HG03565 (cell line): Measurements from ENCODE around the gene SMIM15.

Source experiments
- ATAC-seq: cut with Tn5 transposase; IDR thresholded peaks from one replicate; pipeline ENCODE4 v1.9.1; 2021; ENCODE audit warnings: mild to moderate bottlenecking, moderate library complexity; ENCODE audit not compliant: unreplicated experiment

SMIM15 gene

GRCh38 chr5:61160497-61160896, 1.8 kb downstream of the SMIM15 start:
- ATAC-seq = no peak

- ATAC-seq = no peak
Measured at GRCh38 chr5:61159836-61160235, 2.4 kb downstream of the SMIM15 start.

- ATAC-seq = no peak
Measured at GRCh38 chr5:61159070-61159469, 3.2 kb downstream of the SMIM15 start.

- ATAC-seq = no peak
Measured at GRCh38 chr5:61151893-61152292, 10.4 kb downstream of the SMIM15 start.

- ATAC-seq = no peak
Measured at GRCh38 chr5:61148515-61148914, 13.8 kb downstream of the SMIM15 start.

DNA sequence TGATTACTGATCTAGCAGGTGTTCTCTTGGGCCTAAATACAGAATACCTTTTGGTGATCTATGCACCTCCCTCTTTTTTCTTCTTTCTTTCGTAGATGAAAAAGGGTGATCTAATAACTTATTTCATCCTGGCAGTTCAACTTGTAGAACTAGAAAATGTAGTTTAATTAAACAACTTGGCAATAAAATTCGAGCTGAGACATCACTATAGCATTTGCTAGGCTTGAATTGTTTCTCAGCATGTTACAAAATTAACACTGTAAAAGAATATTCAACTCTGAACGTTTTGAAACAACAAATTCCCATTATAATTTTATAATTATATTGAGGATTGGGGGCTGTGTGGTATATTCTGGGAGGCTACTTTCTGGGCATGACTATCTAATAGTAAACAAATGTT, 19.5 kb downstream of the SMIM15 start:
- ATAC-seq = no peak

- no peak for ATAC-seq
Measured at GRCh38 chr5:61142391-61142790, 19.9 kb downstream of the SMIM15 start.

DNA sequence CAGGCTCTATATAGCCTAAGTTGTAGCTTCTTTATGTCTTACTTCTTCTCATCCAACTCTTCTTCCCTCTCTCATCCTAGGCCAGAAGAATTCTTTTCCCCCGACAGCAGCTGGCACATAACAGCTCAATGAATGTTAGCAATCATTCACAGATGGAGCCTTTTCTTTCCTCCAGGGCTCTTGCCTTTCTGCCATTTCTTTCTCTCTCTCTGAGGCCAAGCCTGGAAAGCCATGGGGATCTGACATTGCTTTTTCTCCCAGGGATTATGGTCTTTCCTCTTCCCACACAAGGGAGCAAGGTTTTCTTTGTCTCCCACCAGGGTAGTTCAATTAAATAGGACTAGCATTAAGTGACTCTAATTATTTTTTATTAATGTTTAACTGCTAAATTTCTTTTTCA, 20.5 kb downstream of the SMIM15 start:
- no peak for ATAC-seq

GRCh38 chr5:61139931-61140330, 22.3 kb downstream of the SMIM15 start:
- no peak for ATAC-seq

DNA sequence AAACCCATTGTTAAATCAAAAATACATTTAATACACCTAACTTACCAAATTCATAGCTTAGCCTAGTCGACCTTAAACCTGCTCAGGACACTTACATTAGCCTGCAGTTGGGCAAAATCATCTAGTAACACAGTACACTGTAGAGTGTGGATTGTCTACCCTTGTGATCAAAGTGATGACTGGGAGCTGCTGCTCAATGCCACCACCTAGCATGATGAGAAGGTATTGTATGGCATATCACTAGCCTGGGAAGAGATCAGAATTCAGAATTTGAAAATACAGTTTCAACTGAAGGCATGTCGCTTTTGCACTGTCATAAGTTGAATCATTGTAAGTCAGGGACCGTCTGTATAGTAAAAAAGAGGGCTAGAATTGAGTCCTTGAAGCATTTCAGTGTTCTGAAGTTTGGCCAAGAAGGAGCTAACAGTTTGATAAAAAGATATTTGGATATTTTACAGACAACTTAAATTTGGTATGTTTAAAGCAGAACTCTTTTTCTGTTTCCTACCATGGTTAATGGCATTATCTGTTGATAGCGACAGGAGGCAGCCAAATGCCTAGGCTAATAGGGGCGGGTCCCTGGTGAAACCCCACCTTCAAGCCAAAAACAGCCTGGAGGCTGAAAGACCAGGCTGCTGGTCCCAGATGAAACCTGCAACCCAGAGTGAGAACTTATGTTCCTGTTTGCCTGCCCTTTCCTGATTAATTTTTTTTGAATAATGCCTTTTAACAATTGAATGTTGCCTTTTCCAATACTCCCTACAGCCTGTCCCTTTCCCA, 23.0 kb downstream of the SMIM15 start:
- ATAC-seq = no peak

DNA sequence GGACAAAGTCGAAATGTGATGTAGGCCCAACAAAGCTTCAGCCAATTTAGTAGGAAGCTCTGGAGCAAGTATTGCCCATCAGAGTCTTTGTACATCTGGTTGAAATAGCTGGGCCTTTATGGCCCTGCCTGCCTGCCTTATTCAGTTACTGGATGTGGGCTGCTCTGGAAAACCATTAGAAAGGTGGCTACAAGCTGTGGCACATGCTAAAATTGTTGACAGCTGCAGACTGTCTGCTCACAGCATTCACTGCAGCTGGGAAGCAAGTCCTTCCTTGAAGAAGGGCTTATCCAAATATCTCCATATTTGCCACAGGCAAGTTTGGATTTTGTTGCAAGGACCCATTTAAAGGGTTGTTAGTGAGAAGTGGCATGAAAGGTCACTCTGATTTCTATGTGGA, 24.4 kb downstream of the SMIM15 start:
- no peak for ATAC-seq

GRCh38 chr5:61132559-61132958, 29.7 kb downstream of the SMIM15 start:
- no peak for ATAC-seq

GRCh38 chr5:61130289-61130688, 32.0 kb downstream of the SMIM15 start:
- ATAC-seq = no peak

DNA sequence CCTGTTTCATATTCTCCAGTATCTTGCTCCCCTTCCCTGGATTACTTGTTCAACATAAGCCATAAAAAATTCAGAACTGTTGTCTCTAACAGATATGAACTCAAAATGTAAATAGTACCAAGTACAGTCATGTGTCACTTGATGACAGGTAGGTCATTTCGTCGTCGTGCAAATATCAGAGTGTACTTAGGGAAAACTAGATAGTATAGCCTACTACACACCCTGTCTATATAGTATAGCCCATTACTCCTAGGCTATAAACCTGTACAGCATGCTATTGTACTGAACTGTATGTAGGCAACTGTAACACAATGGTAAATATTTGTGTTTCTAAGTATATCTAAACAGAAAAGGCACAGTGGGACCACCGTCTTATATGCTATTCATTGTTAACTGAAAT, 39.1 kb downstream of the SMIM15 start:
- ATAC-seq = no peak

- no peak for ATAC-seq
Measured at GRCh38 chr5:61120534-61120933, 41.7 kb downstream of the SMIM15 start.

- ATAC-seq = no peak
Measured at GRCh38 chr5:61119066-61119465, 43.2 kb downstream of the SMIM15 start.

DNA sequence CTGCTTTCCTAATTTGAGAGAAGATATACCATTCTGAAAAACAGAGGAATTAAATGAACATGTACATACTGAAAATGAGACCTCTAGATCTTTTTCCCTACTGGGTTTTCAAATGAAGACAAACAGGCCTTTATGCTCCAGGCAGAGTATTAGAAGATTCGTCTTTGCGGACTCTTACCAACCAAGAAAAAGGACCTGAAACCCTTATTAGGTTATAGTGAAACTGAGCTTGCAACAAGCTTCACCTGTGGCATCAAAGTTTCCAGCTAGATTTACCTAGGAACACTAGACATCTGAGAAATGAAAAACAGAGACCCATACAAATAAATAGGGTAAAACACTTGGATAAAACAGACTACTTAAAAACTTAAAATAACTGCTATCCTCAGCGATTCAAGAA, 46.3 kb downstream of the SMIM15 start:
- ATAC-seq = no peak

- no peak for ATAC-seq
Measured at GRCh38 chr5:61114441-61114840, 47.8 kb downstream of the SMIM15 start.
